Thyroid gland (tissue), 4 donors: ENCODE data around the gene MANBA.

Experiments
- POLR2A ChIP-seq, 2 donors: fragments of 450-650 bp; IDR thresholded peaks; one replicate each; pipeline ENCODE4 v1.6.1; 2017; ENCODE audit warnings: antibody characterized with exemption in 2 of 2, mild to moderate bottlenecking in 2 of 2, moderate library complexity in 1 of 2
- TF ChIP-seq, protein P1 (sequence below), 6 experiments: fragments of 200-600 bp in 3 of 6; fragments of 450-650 bp in 3 of 6; sonication (generic) in 3 of 6; IDR thresholded peaks; one replicate each; pipeline ENCODE4 v1.5.1; 2016 to 2019; ENCODE audit warnings: antibody characterized with exemption in 6 of 6, mild to moderate bottlenecking in 2 of 6, inconsistent platforms in 1 of 6, moderate library complexity in 1 of 6

DNA sequence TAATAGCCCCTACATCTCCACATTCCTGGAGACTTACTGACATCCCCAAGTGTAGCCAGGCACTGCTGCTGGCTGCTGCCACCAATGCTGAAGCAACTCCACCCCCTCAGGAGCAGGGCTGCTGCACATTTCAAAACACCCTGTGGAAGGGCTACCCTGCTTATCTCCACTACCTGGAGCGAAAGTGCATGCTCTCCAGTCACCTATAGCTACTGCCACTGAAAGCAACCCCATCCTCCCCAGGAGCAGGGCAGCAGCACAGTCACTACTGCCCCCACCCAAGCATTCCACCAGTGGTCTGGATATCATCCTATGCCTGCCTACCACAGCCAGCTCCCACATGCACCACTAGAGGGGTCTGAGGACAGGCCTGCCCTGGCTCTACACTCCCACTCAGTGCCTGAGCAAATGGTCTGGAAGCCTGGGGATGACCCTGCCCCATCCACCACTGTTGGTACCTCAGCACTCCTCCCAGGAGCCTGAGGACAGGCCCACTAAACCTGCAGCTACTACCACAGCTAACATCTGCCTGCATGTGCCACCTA is 55.3 kb downstream of the MANBA start:
- TF ChIP-seq, protein P1, sequence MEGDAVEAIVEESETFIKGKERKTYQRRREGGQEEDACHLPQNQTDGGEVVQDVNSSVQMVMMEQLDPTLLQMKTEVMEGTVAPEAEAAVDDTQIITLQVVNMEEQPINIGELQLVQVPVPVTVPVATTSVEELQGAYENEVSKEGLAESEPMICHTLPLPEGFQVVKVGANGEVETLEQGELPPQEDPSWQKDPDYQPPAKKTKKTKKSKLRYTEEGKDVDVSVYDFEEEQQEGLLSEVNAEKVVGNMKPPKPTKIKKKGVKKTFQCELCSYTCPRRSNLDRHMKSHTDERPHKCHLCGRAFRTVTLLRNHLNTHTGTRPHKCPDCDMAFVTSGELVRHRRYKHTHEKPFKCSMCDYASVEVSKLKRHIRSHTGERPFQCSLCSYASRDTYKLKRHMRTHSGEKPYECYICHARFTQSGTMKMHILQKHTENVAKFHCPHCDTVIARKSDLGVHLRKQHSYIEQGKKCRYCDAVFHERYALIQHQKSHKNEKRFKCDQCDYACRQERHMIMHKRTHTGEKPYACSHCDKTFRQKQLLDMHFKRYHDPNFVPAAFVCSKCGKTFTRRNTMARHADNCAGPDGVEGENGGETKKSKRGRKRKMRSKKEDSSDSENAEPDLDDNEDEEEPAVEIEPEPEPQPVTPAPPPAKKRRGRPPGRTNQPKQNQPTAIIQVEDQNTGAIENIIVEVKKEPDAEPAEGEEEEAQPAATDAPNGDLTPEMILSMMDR (IDR thresholded peaks at IDR 0.05), result no peak
- no peak for TF ChIP-seq POLR2A (IDR thresholded peaks at IDR 0.05)
